Measurements from ENCODE around the gene LMX1B. TPM values are rescaled to one million over a fixed set of nuclear protein-coding genes. Genes with fewer than 3 reads are reported as not detected.

Gene LMX1B
- polyA plus RNA-seq, 1 experiment: not detected

DNA sequence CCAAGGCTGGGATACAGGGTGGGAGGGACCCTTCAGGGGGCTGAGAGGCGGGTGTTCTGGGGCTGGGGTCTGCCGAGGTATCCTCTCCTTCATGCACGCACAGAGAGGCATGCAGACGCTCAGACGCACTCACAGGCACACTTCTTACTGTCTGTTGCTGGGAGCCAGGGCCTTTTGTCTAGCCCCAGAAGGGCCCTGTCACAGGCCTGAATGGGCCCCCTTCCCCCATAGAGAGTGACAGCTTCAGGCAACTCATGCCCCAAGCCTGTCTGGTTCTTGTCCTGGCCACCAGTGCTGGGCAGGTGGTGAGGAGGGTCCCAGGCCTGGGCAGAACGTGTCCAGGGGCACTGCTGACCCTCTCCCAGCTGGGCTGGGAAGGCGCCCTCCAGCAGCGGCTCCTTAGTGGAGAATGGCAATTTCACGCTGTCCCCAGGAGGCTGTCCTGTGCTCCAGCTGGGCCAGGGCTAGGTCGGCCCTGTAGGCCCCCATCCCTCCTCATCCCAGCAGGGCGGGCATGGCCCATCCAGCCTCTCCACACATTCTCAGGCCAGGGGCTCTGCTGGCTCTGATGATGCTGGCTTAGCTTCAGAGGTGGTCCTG lies 45.3 kb downstream of the LMX1B start:
- CTCF ChIA-PET: no interaction called here

DNA sequence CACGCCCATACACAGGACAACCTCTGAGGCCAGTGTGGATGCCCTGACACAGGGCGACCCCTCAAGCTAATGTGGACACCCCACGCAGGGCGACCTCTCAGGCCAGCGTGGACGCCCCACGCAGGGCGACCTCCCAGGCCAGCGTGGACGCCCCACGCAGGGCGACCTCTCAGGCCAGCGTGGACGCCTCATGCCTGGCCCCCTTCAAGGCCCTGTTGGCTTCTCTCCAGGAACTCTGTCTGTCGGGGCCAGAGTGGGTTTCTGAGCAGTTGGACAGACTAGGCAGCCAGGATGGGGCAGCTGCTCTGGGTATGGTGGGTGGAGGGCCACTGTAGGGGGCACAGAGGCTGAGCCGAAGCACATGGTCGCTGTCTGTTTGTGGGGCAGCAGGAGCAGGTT lies 47.4 kb downstream of the LMX1B start:
- CTCF ChIA-PET: no interaction called here
- TF ChIP-seq, protein P1, sequence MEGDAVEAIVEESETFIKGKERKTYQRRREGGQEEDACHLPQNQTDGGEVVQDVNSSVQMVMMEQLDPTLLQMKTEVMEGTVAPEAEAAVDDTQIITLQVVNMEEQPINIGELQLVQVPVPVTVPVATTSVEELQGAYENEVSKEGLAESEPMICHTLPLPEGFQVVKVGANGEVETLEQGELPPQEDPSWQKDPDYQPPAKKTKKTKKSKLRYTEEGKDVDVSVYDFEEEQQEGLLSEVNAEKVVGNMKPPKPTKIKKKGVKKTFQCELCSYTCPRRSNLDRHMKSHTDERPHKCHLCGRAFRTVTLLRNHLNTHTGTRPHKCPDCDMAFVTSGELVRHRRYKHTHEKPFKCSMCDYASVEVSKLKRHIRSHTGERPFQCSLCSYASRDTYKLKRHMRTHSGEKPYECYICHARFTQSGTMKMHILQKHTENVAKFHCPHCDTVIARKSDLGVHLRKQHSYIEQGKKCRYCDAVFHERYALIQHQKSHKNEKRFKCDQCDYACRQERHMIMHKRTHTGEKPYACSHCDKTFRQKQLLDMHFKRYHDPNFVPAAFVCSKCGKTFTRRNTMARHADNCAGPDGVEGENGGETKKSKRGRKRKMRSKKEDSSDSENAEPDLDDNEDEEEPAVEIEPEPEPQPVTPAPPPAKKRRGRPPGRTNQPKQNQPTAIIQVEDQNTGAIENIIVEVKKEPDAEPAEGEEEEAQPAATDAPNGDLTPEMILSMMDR (IDR thresholded peaks at IDR 0.05; ENCODE audit: low read depth, low read length): no peak

More for the DNA sequence above, 45.3 kb downstream of the LMX1B start:
- H3K9me3 ChIP-seq (ENCODE audit: control insufficient read depth, insufficient read depth, low read length): no peaks in the 10 kb centered on the region; the same call in 1 of the 2 replicates
- TF ChIP-seq, protein P1 (IDR thresholded peaks at IDR 0.05; ENCODE audit: low read depth, low read length): no peak
- peaks cover 29% of the 10 kb centered on the region for H3K27me3 ChIP-seq (ENCODE audit: control insufficient read depth, insufficient read depth, low read length)
- H3K27ac ChIP-seq (ENCODE audit: low read depth, low read length): no peak overlapping the region
- POLR2A ChIA-PET: no interaction called here
- no peak for DNase-seq (ENCODE audit: low read depth, low spot score)
- H3K4me3 ChIP-seq (ENCODE audit: low read depth, low read length): no peak overlapping the region

DNA sequence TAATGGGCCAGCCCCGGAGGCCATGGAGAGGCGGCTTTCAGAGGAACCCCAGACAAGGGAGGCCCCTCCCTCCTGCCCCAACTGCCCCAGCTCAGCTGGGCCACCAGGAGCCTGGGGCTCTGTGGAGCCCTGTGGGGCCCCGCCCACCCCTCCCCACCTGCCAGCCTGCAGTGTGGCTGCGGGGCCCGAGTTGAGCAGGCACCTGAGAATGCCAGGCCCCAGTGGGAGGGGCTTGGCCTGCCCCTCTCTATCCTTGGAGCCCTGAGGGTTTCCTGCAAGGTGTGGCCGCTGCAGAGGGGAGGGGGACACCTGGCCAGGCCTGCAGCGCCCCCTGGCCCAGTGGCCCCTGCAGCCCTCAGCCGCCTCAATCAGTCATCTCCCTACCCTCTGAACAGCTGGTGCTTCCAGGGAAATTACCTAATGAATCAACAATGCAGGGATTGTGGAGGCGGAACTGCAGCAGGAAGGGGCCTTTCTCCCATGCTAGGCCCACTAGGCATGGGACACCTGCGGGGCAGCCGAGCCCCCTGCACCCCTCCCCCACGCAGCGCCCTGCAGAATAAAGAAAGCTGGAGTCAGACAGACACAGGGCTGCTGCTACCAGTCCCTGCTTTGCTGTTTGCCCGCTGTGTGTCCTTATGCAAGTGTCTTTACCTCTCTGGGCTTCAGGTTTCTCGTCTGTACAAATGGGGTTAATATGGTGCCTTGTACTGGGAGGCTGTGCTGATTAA lies 48.0 kb downstream of the LMX1B start:
- H3K27ac ChIP-seq (ENCODE audit: low read depth, low read length): no peak overlapping the region
- TF ChIP-seq, protein P1 (IDR thresholded peaks at IDR 0.05; ENCODE audit: low read depth, low read length): no peak
- ChIA-PET POLR2A (no interaction called here), CTCF (no interaction called here)
- no peak overlapping the region for H3K4me3 ChIP-seq (ENCODE audit: low read depth, low read length)
- no peaks in the 10 kb centered on the region; the same call in 1 of the 2 replicates for H3K9me3 ChIP-seq (ENCODE audit: control insufficient read depth, insufficient read depth, low read length)
- DNase-seq (ENCODE audit: low read depth, low spot score): no peak
- peaks cover 31% of the 10 kb centered on the region for H3K27me3 ChIP-seq (ENCODE audit: control insufficient read depth, insufficient read depth, low read length)

More for the DNA sequence above, 47.4 kb downstream of the LMX1B start:
- Histone ChIP-seq H3K4me3 (ENCODE audit: low read depth, low read length) (no peak overlapping the region), H3K27ac (ENCODE audit: low read depth, low read length) (no peak overlapping the region), H3K9me3 (ENCODE audit: control insufficient read depth, insufficient read depth, low read length) (no peaks in the 10 kb centered on the region; the same call in 1 of the 2 replicates), H3K27me3 (ENCODE audit: control insufficient read depth, insufficient read depth, low read length) (peaks cover 34% of the 10 kb centered on the region)
- DNase-seq (ENCODE audit: low read depth, low spot score): no peak
- POLR2A ChIA-PET: no interaction called here

DNA sequence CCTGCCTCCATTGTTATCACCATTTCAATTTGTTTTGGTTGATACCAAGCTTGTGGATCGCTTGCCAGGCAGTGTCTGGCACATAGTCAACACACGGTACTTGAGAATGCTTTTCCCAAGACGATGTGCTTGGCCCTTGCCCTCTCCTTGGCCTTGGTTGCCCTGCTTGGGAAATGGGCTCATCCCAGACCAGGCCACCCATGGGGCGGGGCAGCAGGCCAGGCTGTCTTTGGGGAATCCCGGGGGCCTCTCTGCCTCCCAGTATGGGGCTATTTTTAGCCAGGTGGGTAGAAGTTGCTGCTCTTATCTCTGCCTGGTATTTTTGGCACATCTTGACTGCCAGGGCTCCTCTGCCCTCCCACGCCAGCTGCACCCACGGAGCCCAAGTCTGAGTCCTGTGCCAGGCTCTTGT lies 49.9 kb downstream of the LMX1B start:
- TF ChIP-seq, protein P1 (IDR thresholded peaks at IDR 0.05; ENCODE audit: low read depth, low read length): no peak
- ChIA-PET POLR2A (no interaction called here), CTCF (no interaction called here)
- H3K4me3 ChIP-seq (ENCODE audit: low read depth, low read length): no peak overlapping the region
- peaks cover 34% of the 10 kb centered on the region for H3K27me3 ChIP-seq (ENCODE audit: control insufficient read depth, insufficient read depth, low read length)
- no peak overlapping the region for H3K27ac ChIP-seq (ENCODE audit: low read depth, low read length)
- no peaks in the 10 kb centered on the region; the same call in 1 of the 2 replicates for H3K9me3 ChIP-seq (ENCODE audit: control insufficient read depth, insufficient read depth, low read length)
- DNase-seq (ENCODE audit: low read depth, low spot score): no peak
